Glutamatergic neuron (in vitro differentiated cells): ENCODE results near the gene KLHL36. TPM values are rescaled to one million over a fixed set of nuclear protein-coding genes. Genes with fewer than 3 reads are reported as not detected.
"Not testable (repeated sequence)": the region's sequence is repeated elsewhere in the genome, so short reads cannot be mapped to it uniquely, and the experiment has no call there.

Source experiments
- DNase-seq: peaks from one replicate; pipeline ENCODE4 v3.0.0; 2022
- H3K27ac Mint-ChIP-seq: one replicate; pipeline ENCODE4 v1.8.0; 2020; ENCODE audit warnings: mild to moderate bottlenecking, mixed read lengths, inconsistent platforms; ENCODE audit not compliant: unreplicated experiment
- H3K27me3 Mint-ChIP-seq: one replicate; pipeline ENCODE4 v1.8.0; 2020; ENCODE audit warnings: mild to moderate bottlenecking, moderate library complexity, mixed read lengths, inconsistent platforms; ENCODE audit not compliant: unreplicated experiment
- H3K36me3 Mint-ChIP-seq: one replicate; pipeline ENCODE4 v1.8.0; 2020; ENCODE audit warnings: mild to moderate bottlenecking, mixed read lengths, inconsistent platforms; ENCODE audit not compliant: unreplicated experiment
- H3K4me1 Mint-ChIP-seq: one replicate; pipeline ENCODE4 v1.8.0; 2020; ENCODE audit warnings: mild to moderate bottlenecking, low read depth, mixed read lengths, inconsistent platforms; ENCODE audit not compliant: unreplicated experiment
- H3K4me3 Mint-ChIP-seq: one replicate; pipeline ENCODE4 v1.8.0; 2020; ENCODE audit warnings: mild to moderate bottlenecking, mixed read lengths, inconsistent platforms; ENCODE audit not compliant: unreplicated experiment
- H3K9me3 Mint-ChIP-seq: one replicate; pipeline ENCODE4 v1.8.0; 2020; ENCODE audit warnings: mild to moderate bottlenecking, moderate library complexity, mixed read lengths, inconsistent platforms; ENCODE audit not compliant: unreplicated experiment
- total RNA-seq: library from RNA; stranded (reverse); fragmentation: NEBNext Ultra II Directional; extraction: Animal tissue kit (Norgen Biotek cat#: 25700); gene quantifications from one replicate; pipeline ENCODE4 v1.2.1, GENCODE V29; 2021; ENCODE audit not compliant: unreplicated experiment
- TF ChIP-seq, protein P1 (sequence below): fragments of 200-600 bp; sonication (generic); IDR thresholded peaks from one replicate; pipeline ENCODE4 v1.5.0; 2021; ENCODE audit not compliant: partially characterized antibody, unreplicated experiment

KLHL36 gene
- total RNA-seq, 1 donor from 2014 or later = 38.2 TPM

DNA sequence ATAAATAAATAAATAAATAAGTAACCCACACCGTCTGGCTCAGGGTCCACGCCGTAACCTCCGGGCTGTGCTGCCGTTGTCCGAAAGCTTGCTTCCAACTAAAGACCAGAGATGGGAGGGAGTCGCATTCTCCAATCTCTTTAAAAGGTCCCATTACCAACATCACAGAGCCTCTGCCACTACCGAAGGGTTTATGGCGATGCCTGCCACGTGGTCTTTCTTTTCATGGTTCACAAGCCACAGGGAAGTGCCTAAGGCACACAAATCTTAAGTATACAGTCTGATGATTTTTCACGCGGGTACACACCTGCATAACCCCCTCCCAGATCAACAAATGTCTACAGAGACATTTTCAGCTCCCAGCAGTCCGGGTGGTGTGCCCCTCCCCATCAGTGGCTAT is 31.8 kb upstream of the KLHL36 start:
- TF ChIP-seq, protein P1, sequence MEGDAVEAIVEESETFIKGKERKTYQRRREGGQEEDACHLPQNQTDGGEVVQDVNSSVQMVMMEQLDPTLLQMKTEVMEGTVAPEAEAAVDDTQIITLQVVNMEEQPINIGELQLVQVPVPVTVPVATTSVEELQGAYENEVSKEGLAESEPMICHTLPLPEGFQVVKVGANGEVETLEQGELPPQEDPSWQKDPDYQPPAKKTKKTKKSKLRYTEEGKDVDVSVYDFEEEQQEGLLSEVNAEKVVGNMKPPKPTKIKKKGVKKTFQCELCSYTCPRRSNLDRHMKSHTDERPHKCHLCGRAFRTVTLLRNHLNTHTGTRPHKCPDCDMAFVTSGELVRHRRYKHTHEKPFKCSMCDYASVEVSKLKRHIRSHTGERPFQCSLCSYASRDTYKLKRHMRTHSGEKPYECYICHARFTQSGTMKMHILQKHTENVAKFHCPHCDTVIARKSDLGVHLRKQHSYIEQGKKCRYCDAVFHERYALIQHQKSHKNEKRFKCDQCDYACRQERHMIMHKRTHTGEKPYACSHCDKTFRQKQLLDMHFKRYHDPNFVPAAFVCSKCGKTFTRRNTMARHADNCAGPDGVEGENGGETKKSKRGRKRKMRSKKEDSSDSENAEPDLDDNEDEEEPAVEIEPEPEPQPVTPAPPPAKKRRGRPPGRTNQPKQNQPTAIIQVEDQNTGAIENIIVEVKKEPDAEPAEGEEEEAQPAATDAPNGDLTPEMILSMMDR = no peak
- Mint-ChIP-seq H3K4me1 (peaks cover 42% of the 10 kb centered on the region), H3K9me3 (peaks cover 21% of the 10 kb centered on the region), H3K36me3 (peaks cover 13% of the 10 kb centered on the region), H3K27me3 (peaks cover 15% of the 10 kb centered on the region), H3K27ac (peak overlapping the region; percentile 74), H3K4me3 (peak overlapping the region; percentile 94)
- no peak for DNase-seq

DNA sequence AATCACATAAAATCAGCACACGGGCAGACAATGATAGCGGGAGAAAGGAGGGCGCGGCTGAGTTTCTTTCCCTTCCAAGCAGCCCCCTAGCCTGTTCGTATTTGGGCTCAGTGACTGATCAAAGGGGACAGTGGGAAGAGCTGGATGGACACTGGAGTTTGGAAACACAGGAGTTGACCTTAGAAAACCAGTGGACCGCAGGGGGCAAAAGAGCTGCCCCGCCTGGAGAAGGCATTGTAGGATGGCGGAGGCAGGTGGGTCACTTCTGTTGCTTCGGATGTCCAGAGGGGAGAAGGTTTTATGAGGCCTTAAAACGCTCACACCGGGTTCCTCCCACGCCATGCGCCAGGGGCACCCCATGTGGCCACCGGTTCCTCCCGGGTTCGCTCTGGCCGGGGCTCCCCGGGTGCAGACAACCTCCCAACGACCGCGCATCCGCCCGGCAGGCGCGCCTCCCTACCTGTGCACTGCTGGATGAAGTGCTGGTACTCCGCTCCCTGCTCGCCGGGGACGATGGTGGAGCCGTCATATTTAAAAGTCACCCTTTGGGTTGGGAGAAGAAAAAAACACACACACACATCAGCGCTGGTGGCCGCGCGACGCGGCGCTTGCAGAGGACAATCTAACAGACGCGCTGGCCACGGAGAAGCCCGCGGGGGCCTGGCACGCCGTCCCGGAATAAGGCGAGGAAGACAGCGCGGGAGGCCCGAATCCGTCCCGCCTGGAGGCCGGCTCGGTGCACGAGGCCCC is 31.1 kb upstream of the KLHL36 start:
- Mint-ChIP-seq H3K4me3 (peak overlapping the region; percentile 94), H3K27ac (peak overlapping the region; percentile 75), H3K36me3 (peaks cover 7% of the 10 kb centered on the region), H3K9me3 (peaks cover 21% of the 10 kb centered on the region), H3K27me3 (peaks cover 14% of the 10 kb centered on the region), H3K4me1 (peaks cover 35% of the 10 kb centered on the region)
- TF ChIP-seq, protein P1 = no peak
- no peak for DNase-seq

DNA sequence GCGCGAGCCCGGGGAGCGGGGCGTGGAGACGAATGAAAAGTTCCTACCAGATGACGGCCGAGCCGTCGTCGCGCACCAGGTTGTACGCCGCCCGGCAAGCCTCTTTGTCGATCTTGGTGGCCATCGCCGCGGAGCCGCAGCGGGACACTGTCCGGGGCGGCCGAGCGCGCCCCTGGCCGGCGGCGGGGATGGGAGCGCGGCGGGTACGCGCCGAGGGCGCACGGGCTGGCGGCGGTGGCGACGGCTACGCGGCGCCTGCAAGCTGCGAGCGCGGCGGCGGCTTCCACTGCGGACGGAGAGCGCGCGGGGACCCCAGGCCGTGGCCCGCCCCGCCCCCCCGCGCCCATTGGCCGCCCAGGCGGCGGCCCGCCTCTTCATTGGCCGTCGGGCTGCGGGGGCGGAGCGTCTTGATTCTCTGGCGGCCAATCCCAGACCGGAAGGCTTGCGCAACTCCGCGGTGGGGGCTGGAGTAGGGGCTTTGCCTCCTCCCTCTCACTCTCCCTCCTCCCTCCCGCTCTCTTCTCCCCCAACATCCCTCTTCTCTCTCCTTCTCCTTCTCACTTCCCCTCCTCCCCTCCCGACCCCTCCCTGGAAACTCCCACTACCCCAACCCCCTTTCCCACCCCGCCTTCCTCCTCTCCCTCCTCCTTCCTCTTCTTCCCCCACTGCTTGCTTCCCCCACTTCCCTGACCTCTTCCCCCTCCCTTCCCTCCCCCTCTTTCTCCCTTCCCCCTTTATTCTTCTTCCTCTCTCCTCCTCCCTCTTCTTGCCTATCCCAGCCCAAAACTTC is 30.3 kb upstream of the KLHL36 start, which contains the start of gene COTL1:
Gene COTL1 (minus strand): TSS at position 288 of the 790 bp plus-strand sequence. CDS start 164 bp downstream, at position 124.
- Mint-ChIP-seq H3K27me3 (peaks cover 14% of the 10 kb centered on the region), H3K4me3 (peak within 1 kb of the TSS; percentile 94), H3K36me3 (peaks cover 7% of the 10 kb centered on the region), H3K27ac (peak within 1 kb of the TSS; percentile 75), H3K9me3 (peaks cover 21% of the 10 kb centered on the region), H3K4me1 (peaks cover 35% of the 10 kb centered on the region)
- DNase-seq = peak; percentile 96
- TF ChIP-seq, protein P1 = no peak

DNA sequence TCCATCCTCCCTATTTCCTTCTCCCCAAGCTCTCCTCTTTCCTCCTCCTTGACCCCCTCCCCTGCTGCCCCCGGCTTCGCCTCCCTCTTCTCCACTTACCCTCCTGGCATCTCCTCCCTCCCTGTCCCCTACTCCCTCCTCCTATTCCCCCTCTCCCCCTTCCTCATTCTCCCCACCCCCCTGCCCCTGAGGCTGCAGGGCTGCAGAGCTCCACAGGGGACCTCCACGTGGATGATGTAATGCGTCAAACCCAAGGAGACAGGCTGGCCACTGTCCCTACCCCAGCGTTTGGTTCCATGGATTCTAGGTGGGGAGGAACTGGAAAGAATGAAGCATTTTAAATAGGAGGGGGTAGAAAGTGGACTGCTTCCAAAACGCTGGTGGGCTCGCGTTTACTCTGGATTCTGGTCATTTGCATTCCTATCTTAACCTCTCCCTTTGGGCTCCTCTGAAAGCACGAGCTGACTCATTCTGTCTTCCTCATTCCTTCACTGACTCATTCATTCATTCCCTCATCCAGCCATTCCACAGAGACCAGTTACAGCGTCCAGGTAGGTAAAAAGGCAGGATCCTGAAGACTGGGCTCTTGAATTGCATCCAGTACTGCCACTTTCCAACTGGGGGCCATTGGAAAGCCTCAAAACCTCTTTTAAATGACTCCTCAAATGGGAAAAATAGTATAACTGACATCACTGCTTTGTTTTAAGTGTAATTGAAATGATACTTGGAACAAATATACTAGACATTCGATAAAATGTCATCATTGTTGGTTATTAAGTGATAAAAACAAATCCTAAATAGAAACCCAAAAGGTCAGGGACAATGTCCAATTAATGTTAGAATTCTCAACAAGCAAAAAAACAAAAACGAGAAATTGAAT is 29.5 kb upstream of the KLHL36 start:
- TF ChIP-seq, protein P1 = no peak
- Mint-ChIP-seq H3K4me1 (peaks cover 27% of the 10 kb centered on the region), H3K27ac (peak overlapping the region; percentile 71), H3K27me3 (peaks cover 12% of the 10 kb centered on the region), H3K9me3 (peaks cover 21% of the 10 kb centered on the region), H3K4me3 (peak overlapping the region; percentile 79), H3K36me3 (peaks cover 7% of the 10 kb centered on the region)
- DNase-seq = peak; percentile 53

DNA sequence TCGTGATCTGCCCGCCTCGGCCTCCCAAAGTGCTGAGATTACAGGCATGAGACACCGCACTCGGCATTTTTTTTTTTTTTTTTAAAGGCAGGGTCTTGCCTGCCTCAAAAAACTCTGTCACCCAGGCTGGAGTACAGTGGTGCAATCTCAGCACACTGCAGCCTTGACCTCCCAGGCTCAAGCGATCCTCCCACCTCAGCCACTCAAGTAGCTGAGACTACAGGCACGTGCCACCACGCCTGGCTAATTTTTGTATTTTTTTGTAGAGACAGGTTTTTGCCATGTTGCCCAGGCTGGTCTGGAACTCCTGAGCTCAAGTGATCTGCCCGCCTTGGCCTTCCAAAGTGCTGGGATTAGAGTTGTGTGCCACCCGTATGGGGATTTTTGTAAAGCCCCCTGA is 27.4 kb upstream of the KLHL36 start:
- Mint-ChIP-seq H3K27me3 (peaks cover 12% of the 10 kb centered on the region), H3K9me3 (peaks cover 18% of the 10 kb centered on the region), H3K4me1 (peaks cover 12% of the 10 kb centered on the region)
- not testable (repeated sequence) for H3K4me3 Mint-ChIP-seq, H3K27ac Mint-ChIP-seq, DNase-seq, H3K36me3 Mint-ChIP-seq
